SK-N-SH (cell line): ENCODE measurements around the gene STX18.

ENCODE experiments used
- ELF1 ChIP-seq: IDR thresholded peaks from 2 replicates; pipeline ENCODE4 v1.4.0; 2012
- FOXM1 ChIP-seq: IDR thresholded peaks from 2 replicates; pipeline ENCODE4 v1.4.0; 2012; ENCODE audit warnings: low read depth, mild to moderate bottlenecking
- GABPA ChIP-seq: IDR thresholded peaks from 2 replicates; pipeline ENCODE4 v1.4.0; 2012; ENCODE audit warnings: low read depth, mild to moderate bottlenecking
- GATA2 ChIP-seq: sonication (generic); formaldehyde crosslinking; IDR thresholded peaks from 2 replicates; pipeline ENCODE4 v1.5.0; 2020; ENCODE audit warnings: mild to moderate bottlenecking, missing genetic modification reagents
- MEF2A ChIP-seq: IDR thresholded peaks from 2 replicates; pipeline ENCODE4 v1.4.0; 2012; ENCODE audit warnings: low read depth, borderline replicate concordance
- NRF1 ChIP-seq: IDR thresholded peaks from 2 replicates; pipeline ENCODE4 v1.6.1; 2012; ENCODE audit warnings: low read depth, mild to moderate bottlenecking, low read length
- POLR2AphosphoS5 ChIP-seq: IDR thresholded peaks from 2 replicates; pipeline ENCODE4 v1.6.1; 2012; ENCODE audit warnings: low read depth, low read length
- RAD21 ChIP-seq: IDR thresholded peaks from 2 replicates; pipeline ENCODE4 v1.6.1; 2012; ENCODE audit warnings: mild to moderate bottlenecking, low read length
- RFX5 ChIP-seq: IDR thresholded peaks from 2 replicates; pipeline ENCODE4 v1.6.1; 2012; ENCODE audit warnings: mild to moderate bottlenecking, improper control_type of control experiment, low read length
- TAF1 ChIP-seq: IDR thresholded peaks from 2 replicates; pipeline ENCODE4 v1.6.1; 2012; ENCODE audit warnings: low read depth, mild to moderate bottlenecking, low read length, moderate library complexity, borderline replicate concordance
- TF ChIP-seq, protein P1 (sequence below): fragments of 200-600 bp; sonication (generic); IDR thresholded peaks from 2 replicates; pipeline ENCODE4 v1.6.1; 2017; ENCODE audit warnings: antibody characterized with exemption, mild to moderate bottlenecking, moderate library complexity
- TF ChIP-seq, protein P2 (sequence below): IDR thresholded peaks from 2 replicates; pipeline ENCODE4 v1.6.1; 2012; ENCODE audit warnings: mild to moderate bottlenecking, low read depth, low read length, moderate library complexity
- TF ChIP-seq, protein P3 (sequence below): fragments of 150-350 bp; IDR thresholded peaks from 2 replicates; pipeline ENCODE4 v1.6.1; 2017; ENCODE audit warnings: antibody characterized with exemption, low read length, low read depth, borderline replicate concordance

DNA sequence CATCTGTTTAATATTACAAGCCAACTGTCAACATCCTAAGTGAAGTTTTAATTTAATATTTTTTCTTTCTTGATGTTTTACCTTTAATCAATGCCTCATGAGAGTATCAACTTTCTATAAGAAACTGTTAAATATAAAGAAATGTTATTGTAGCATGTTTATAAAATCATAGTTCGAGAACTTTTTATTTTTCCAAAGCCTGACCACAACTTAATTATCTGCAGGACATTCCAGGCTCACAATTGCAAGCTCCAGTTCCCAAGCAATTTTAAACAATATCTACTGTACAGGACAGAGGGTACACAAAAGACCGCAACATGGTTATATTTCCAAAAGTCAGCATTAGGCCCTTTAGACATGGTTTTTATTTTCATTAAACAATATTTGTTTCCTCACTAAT, 20.1 kb downstream of the STX18 start:
- TF ChIP-seq POLR2AphosphoS5 (no peak), RFX5 (no peak), ELF1 (no peak), TAF1 (no peak), GABPA (no peak), GATA2 (no peak), RAD21 (no peak), FOXM1 (no peak), MEF2A (no peak), NRF1 (no peak)
- TF ChIP-seq, protein P1, sequence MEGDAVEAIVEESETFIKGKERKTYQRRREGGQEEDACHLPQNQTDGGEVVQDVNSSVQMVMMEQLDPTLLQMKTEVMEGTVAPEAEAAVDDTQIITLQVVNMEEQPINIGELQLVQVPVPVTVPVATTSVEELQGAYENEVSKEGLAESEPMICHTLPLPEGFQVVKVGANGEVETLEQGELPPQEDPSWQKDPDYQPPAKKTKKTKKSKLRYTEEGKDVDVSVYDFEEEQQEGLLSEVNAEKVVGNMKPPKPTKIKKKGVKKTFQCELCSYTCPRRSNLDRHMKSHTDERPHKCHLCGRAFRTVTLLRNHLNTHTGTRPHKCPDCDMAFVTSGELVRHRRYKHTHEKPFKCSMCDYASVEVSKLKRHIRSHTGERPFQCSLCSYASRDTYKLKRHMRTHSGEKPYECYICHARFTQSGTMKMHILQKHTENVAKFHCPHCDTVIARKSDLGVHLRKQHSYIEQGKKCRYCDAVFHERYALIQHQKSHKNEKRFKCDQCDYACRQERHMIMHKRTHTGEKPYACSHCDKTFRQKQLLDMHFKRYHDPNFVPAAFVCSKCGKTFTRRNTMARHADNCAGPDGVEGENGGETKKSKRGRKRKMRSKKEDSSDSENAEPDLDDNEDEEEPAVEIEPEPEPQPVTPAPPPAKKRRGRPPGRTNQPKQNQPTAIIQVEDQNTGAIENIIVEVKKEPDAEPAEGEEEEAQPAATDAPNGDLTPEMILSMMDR: no peak
- TF ChIP-seq, protein P2, sequence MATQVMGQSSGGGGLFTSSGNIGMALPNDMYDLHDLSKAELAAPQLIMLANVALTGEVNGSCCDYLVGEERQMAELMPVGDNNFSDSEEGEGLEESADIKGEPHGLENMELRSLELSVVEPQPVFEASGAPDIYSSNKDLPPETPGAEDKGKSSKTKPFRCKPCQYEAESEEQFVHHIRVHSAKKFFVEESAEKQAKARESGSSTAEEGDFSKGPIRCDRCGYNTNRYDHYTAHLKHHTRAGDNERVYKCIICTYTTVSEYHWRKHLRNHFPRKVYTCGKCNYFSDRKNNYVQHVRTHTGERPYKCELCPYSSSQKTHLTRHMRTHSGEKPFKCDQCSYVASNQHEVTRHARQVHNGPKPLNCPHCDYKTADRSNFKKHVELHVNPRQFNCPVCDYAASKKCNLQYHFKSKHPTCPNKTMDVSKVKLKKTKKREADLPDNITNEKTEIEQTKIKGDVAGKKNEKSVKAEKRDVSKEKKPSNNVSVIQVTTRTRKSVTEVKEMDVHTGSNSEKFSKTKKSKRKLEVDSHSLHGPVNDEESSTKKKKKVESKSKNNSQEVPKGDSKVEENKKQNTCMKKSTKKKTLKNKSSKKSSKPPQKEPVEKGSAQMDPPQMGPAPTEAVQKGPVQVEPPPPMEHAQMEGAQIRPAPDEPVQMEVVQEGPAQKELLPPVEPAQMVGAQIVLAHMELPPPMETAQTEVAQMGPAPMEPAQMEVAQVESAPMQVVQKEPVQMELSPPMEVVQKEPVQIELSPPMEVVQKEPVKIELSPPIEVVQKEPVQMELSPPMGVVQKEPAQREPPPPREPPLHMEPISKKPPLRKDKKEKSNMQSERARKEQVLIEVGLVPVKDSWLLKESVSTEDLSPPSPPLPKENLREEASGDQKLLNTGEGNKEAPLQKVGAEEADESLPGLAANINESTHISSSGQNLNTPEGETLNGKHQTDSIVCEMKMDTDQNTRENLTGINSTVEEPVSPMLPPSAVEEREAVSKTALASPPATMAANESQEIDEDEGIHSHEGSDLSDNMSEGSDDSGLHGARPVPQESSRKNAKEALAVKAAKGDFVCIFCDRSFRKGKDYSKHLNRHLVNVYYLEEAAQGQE: no peak
- TF ChIP-seq, protein P3, sequence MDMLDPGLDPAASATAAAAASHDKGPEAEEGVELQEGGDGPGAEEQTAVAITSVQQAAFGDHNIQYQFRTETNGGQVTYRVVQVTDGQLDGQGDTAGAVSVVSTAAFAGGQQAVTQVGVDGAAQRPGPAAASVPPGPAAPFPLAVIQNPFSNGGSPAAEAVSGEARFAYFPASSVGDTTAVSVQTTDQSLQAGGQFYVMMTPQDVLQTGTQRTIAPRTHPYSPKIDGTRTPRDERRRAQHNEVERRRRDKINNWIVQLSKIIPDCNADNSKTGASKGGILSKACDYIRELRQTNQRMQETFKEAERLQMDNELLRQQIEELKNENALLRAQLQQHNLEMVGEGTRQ: no peak
